Measurements from ENCODE around the gene IYD. TPM values are rescaled to one million over a fixed set of nuclear protein-coding genes. Genes with fewer than 3 reads are reported as not detected.

IYD gene
- total RNA-seq, 1 experiment from 2014 or later, result not detected

DNA sequence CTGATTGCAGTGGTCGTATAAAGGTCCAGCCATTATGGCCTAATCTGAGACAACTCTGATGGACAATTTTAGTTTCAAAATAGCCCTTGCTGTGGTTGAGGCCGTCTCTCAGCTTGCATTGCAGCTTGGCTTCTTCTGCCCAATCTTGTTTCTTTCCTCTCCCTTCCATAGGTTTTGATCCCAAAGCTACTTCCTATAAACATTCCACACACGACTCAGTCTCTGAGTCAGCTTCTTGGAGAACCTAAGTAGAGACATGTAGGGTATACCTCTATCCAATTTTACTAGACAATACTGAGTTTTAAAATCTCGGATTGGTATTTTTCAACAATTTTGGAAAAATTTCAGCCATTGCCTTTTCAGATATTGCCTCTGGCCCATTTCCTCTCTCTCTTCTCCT lies 13.4 kb downstream of the IYD start:
- Histone ChIP-seq H2BK20ac (ENCODE audit: low read depth, low read length, poor library complexity, severe bottlenecking) (no peak overlapping the region), H3K4me1 (ENCODE audit: insufficient read depth, low read length) (no peaks in the 10 kb centered on the region), H2AK5ac (ENCODE audit: insufficient read length, low read length) (no peak overlapping the region), H3K79me1 (ENCODE audit: insufficient read depth, low read depth, low read length, poor library complexity, severe bottlenecking) (no peaks in the 10 kb centered on the region), H3K23ac (ENCODE audit: insufficient read length, low read depth, low read length) (no peak overlapping the region), H2BK5ac (ENCODE audit: insufficient read length, low read length) (no peak overlapping the region), H3K9me3 (ENCODE audit: control insufficient read depth, low read depth, low read length) (no peaks in the 10 kb centered on the region), H2BK15ac (ENCODE audit: low read depth, low read length) (no peak overlapping the region), H4K91ac (ENCODE audit: insufficient read length, low read depth, low read length) (no peak overlapping the region), H3K56ac (ENCODE audit: insufficient read length, low read depth, low read length) (no peak overlapping the region), H2BK12ac (ENCODE audit: insufficient read length, low read depth, low read length) (no peak overlapping the region), H3K4me2 (ENCODE audit: insufficient read depth, insufficient read length, low read length) (no peak overlapping the region), H3K23me2 (ENCODE audit: insufficient read length, low read depth, low read length, poor library complexity, severe bottlenecking) (no peaks in the 10 kb centered on the region), H3K4ac (ENCODE audit: low read depth, low read length) (no peak overlapping the region), H3K27ac (ENCODE audit: insufficient read length, low read depth, low read length) (no peak overlapping the region), H4K5ac (ENCODE audit: insufficient read length, low read depth, low read length) (no peak overlapping the region), H2AFZ (ENCODE audit: low read length) (no peak overlapping the region), H3K14ac (ENCODE audit: insufficient read depth, low read length) (no peak overlapping the region), H4K20me1 (ENCODE audit: control insufficient read depth, insufficient read depth, insufficient read length) (no peaks in the 10 kb centered on the region), H3K79me2 (ENCODE audit: insufficient read depth, low read length) (no peaks in the 10 kb centered on the region), H2BK120ac (ENCODE audit: low read depth, low read length, poor library complexity, severe bottlenecking) (no peak overlapping the region), H3K18ac (ENCODE audit: insufficient read length, low read depth, low read length) (no peak overlapping the region), H3T11ph (ENCODE audit: low read length) (no peak overlapping the region), H3K27me3 (ENCODE audit: insufficient read depth, low read length) (no peaks in the 10 kb centered on the region), H3K9ac (ENCODE audit: extremely low read depth, insufficient read length, low read length) (no peak overlapping the region), H4K8ac (replicated peaks; ENCODE audit: insufficient read length, low read depth, low read length) (no peak overlapping the region)
- Mint-ChIP-seq H3K36me3 (ENCODE audit: insufficient read depth in 1 of 3, low read depth in 3 of 3) (no peaks in the 10 kb centered on the region), H3K9me3 (no peaks in the 10 kb centered on the region; a peak in 1 of 5 replicates), H3K4me1 (no peaks in the 10 kb centered on the region), H3K4me3 (no peak overlapping the region), H3K27ac (no peak overlapping the region), H3K27me3 (ENCODE audit: low read depth) (peaks cover 6% of the 10 kb centered on the region; the same call in 1 of the 2 replicates)
- no CpG with 5 or more reads among the region's 4 CpGs for WGBS (ENCODE audit: extremely low coverage, insufficient read length, low lambda C conversion rate)
- no peak for DNase-seq
- TF ChIP-seq, protein P1, sequence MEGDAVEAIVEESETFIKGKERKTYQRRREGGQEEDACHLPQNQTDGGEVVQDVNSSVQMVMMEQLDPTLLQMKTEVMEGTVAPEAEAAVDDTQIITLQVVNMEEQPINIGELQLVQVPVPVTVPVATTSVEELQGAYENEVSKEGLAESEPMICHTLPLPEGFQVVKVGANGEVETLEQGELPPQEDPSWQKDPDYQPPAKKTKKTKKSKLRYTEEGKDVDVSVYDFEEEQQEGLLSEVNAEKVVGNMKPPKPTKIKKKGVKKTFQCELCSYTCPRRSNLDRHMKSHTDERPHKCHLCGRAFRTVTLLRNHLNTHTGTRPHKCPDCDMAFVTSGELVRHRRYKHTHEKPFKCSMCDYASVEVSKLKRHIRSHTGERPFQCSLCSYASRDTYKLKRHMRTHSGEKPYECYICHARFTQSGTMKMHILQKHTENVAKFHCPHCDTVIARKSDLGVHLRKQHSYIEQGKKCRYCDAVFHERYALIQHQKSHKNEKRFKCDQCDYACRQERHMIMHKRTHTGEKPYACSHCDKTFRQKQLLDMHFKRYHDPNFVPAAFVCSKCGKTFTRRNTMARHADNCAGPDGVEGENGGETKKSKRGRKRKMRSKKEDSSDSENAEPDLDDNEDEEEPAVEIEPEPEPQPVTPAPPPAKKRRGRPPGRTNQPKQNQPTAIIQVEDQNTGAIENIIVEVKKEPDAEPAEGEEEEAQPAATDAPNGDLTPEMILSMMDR (conservative IDR thresholded peaks at IDR 0.05), result no peak
